Measurements from ENCODE around the gene LRRK2. TPM values are rescaled to one million over a fixed set of nuclear protein-coding genes. Genes with fewer than 3 reads are reported as not detected.

LRRK2 gene
- total RNA-seq: not detected in 2 replicates

DNA sequence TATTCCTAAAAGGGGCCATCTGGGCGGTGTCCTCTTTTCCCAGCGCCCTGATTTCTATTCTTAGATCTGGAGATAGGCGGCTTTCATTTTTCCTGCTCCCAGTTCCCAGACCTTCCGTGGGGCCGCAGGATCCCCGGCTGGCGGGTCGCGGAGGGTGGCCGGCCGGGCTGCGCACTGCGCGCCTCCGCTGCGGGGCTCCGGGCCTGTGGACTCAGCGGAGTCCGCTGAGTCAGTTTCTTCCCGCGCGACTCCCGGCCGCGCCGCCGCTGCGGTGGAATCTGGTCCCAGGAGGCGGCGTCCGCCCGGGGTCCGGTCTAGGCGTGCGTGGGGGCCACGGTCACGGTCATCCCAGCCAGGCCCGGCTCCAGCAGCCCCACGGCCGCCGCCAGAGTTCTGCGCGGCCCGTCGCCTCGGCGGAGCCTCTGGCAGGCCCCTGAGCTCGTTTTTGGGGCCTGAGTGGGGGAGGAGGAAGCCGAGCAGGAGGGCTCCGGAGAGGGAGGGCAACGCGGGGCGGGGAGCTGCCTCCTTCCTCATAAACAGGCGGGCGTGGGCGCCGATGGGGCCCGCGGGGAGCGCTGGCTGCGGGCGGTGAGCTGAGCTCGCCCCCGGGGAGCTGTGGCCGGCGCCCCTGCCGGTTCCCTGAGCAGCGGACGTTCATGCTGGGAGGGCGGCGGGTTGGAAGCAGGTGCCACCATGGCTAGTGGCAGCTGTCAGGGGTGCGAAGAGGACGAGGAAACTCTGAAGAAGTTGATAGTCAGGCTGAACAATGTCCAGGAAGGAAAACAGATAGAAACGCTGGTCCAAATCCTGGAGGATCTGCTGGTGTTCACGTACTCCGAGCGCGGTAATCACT lies at the start of gene LRRK2:
Gene LRRK2, plus strand, starts transcription at position 559 of the 853 bp plus-strand sequence. Its CDS starts 135 bp downstream, at position 694.
- H3K27ac Mint-ChIP-seq: no peak within 1 kb of the TSS
- peaks cover 45% of the 10 kb centered on the region for H3K27me3 Mint-ChIP-seq (ENCODE audit: low read depth)
- intact Hi-C loops (cut with micrococcal nuclease): no loop called here

DNA sequence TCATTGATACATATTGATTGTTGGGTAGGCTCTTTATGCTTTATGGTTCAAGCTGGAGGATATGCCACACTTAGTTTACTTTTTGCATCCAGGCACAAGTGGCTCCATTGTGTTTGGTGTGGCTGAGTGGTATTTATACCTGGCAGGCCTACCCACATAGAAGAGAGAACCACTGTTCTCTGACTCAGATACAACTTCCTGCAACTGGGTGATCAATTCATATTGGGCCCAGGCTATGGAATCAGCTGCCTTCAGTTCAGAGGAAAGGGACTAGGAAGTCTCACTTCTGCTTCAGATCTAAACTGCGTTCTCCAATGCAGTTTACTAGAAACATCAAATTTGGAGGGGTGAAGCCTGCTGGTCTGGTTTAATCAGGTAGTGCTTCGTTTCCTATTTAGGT lies 49.8 kb upstream of the LRRK2 start:
- intact Hi-C loops (cut with micrococcal nuclease): no loop called here
- no peak for DNase-seq (ENCODE audit: low spot score)
- Mint-ChIP-seq H3K27me3 (ENCODE audit: low read depth) (peaks cover 19% of the 10 kb centered on the region), H3K4me3 (ENCODE audit: low read depth) (no peak overlapping the region), H3K9me3 (peaks cover under 1% of the 10 kb centered on the region), H3K4me1 (ENCODE audit: low read depth) (peaks cover 7% of the 10 kb centered on the region), H3K36me3 (ENCODE audit: low read depth) (no peaks in the 10 kb centered on the region), H3K27ac (no peak overlapping the region)

More for the DNA sequence above, at the start of gene LRRK2:
- peak within 1 kb of the TSS; percentile 34 for H3K4me3 Mint-ChIP-seq (ENCODE audit: low read depth)
- H3K9me3 Mint-ChIP-seq: no peaks in the 10 kb centered on the region
- no peaks in the 10 kb centered on the region for H3K36me3 Mint-ChIP-seq (ENCODE audit: low read depth)
- H3K4me1 Mint-ChIP-seq (ENCODE audit: low read depth): no peaks in the 10 kb centered on the region
- no peak for DNase-seq (ENCODE audit: low spot score)

GRCh38 chr12:40175489-40175888 lies 49.3 kb upstream of the LRRK2 start:
- no peak for DNase-seq (ENCODE audit: low spot score)
- peaks cover 19% of the 10 kb centered on the region for H3K27me3 Mint-ChIP-seq (ENCODE audit: low read depth)
- intact Hi-C loops (cut with micrococcal nuclease): no loop called here
- no peak overlapping the region for H3K4me3 Mint-ChIP-seq (ENCODE audit: low read depth)
- no peak overlapping the region for H3K27ac Mint-ChIP-seq
- H3K36me3 Mint-ChIP-seq (ENCODE audit: low read depth): no peaks in the 10 kb centered on the region
- peaks cover 5% of the 10 kb centered on the region for H3K9me3 Mint-ChIP-seq
- H3K4me1 Mint-ChIP-seq (ENCODE audit: low read depth): peaks cover 9% of the 10 kb centered on the region

DNA sequence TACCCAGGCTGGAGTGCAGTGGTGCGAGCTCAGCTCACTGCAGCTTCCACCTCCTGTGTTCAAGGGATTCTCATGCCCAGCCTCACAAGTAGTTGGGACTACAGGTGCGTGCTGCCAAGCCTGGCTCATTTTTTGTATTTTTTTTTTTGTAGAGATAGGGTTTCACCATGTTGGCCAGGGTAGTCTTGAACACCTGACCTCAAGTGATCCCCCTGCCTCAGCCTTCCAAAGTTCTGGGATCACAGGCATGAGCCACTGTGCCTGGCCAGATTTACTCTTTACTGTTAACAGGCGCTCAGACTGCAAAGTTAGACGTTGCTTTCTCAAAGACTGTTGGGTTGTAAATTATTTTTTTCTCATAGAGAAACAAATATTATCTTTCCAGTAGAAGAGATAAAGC lies 46.1 kb upstream of the LRRK2 start:
- Mint-ChIP-seq H3K4me1 (ENCODE audit: low read depth) (peaks cover 11% of the 10 kb centered on the region), H3K9me3 (peaks cover 8% of the 10 kb centered on the region), H3K27me3 (ENCODE audit: low read depth) (peaks cover 9% of the 10 kb centered on the region), H3K27ac (no peak overlapping the region), H3K4me3 (ENCODE audit: low read depth) (no peak overlapping the region), H3K36me3 (ENCODE audit: low read depth) (no peaks in the 10 kb centered on the region)
- intact Hi-C loops (cut with micrococcal nuclease): no loop called here
- DNase-seq (ENCODE audit: low spot score): no peak

GRCh38 chr12:40181490-40181889 lies 43.3 kb upstream of the LRRK2 start:
- no peak overlapping the region for H3K4me3 Mint-ChIP-seq (ENCODE audit: low read depth)
- no peak for DNase-seq (ENCODE audit: low spot score)

DNA sequence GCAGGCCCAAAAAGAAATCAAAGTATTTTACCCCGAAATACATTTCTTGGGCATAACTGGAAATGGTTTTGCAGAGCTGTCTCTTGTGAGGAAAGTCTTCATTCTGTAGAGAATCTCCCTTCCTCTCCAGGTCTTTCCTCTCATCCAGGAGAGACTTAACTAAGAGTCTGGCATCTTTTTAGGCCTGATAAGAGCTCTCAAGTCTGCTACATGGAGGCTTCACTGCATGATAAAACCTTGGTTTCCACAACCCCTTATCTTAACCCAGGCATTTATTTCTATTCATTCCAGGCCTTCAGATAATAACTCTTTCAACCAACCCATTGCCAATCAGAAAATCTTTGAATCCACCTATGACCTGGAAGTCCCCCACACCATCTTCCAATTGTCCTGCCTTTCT lies 41.1 kb upstream of the LRRK2 start:
- H3K36me3 Mint-ChIP-seq (ENCODE audit: low read depth): no peaks in the 10 kb centered on the region
- H3K27ac Mint-ChIP-seq: no peak overlapping the region
- intact Hi-C loops (cut with micrococcal nuclease): no loop called here
- H3K9me3 Mint-ChIP-seq: peaks cover 13% of the 10 kb centered on the region
- no peak overlapping the region for H3K4me3 Mint-ChIP-seq (ENCODE audit: low read depth)
- DNase-seq (ENCODE audit: low spot score): no peak
- H3K27me3 Mint-ChIP-seq (ENCODE audit: low read depth): peaks cover 5% of the 10 kb centered on the region
- peaks cover 11% of the 10 kb centered on the region for H3K4me1 Mint-ChIP-seq (ENCODE audit: low read depth)

More at GRCh38 chr12:40181490-40181889, 43.3 kb upstream of the LRRK2 start:
- H3K36me3 Mint-ChIP-seq (ENCODE audit: low read depth): no peaks in the 10 kb centered on the region
- H3K4me1 Mint-ChIP-seq (ENCODE audit: low read depth): peaks cover 11% of the 10 kb centered on the region
- H3K27me3 Mint-ChIP-seq (ENCODE audit: low read depth): peaks cover 6% of the 10 kb centered on the region
- intact Hi-C loops (cut with micrococcal nuclease): no loop called here
- no peak overlapping the region for H3K27ac Mint-ChIP-seq
- peaks cover 8% of the 10 kb centered on the region for H3K9me3 Mint-ChIP-seq

DNA sequence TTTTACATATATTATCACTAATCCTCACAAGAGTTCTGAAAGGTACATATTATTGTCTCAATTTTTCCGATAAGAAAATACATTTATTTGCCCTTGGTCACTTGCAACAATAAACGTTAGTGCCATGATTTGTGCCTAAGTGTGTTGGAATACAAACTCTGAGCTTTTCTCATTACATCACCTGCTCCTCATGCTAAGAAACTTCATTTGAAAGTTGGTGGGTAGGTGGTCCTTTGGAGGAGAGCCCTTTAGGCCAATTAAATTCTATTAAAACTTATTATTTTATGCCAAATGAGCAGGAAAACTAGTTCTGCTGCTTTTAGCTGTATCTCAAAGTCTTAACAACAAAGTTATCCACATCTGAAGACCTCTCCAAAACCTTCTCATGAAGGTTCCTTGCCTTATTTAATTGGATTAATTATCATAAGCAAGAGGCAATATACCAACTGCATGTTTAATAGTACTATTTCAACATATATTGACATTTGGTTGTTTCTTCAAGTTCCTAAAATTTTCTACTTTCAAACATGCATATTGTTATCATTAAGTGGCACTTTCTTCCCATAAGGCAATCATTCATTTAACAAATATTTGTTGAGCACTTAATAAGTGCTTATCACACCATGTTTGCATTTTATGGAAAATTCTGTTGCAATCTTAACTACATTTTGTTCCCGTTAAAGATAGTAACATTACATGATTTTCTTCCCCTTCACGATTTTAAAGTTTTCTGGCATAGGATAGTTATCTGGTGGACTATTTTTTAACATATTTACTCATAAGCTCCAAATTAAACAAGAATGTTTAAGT lies 40.1 kb upstream of the LRRK2 start:
- Mint-ChIP-seq H3K36me3 (ENCODE audit: low read depth) (no peaks in the 10 kb centered on the region), H3K4me3 (ENCODE audit: low read depth) (no peak overlapping the region), H3K27me3 (ENCODE audit: low read depth) (peaks cover 5% of the 10 kb centered on the region), H3K9me3 (peaks cover 13% of the 10 kb centered on the region), H3K27ac (no peak overlapping the region), H3K4me1 (ENCODE audit: low read depth) (peaks cover 11% of the 10 kb centered on the region)
- intact Hi-C loops (cut with micrococcal nuclease): no loop called here
- no peak for DNase-seq (ENCODE audit: low spot score)

GRCh38 chr12:40185303-40185693 lies 39.5 kb upstream of the LRRK2 start:
- H3K9me3 Mint-ChIP-seq: peaks cover 13% of the 10 kb centered on the region
- H3K4me3 Mint-ChIP-seq (ENCODE audit: low read depth): no peak overlapping the region
- no peak overlapping the region for H3K27ac Mint-ChIP-seq
- H3K27me3 Mint-ChIP-seq (ENCODE audit: low read depth): peaks cover 5% of the 10 kb centered on the region
- intact Hi-C loops (cut with micrococcal nuclease): no loop called here
- DNase-seq (ENCODE audit: low spot score): no peak
- H3K4me1 Mint-ChIP-seq (ENCODE audit: low read depth): peaks cover 9% of the 10 kb centered on the region
- H3K36me3 Mint-ChIP-seq (ENCODE audit: low read depth): no peaks in the 10 kb centered on the region

- Mint-ChIP-seq H3K27ac (no peak overlapping the region), H3K4me3 (ENCODE audit: low read depth) (no peak overlapping the region), H3K9me3 (peaks cover 12% of the 10 kb centered on the region), H3K27me3 (ENCODE audit: low read depth) (peaks cover 5% of the 10 kb centered on the region), H3K4me1 (ENCODE audit: low read depth) (peaks cover 7% of the 10 kb centered on the region), H3K36me3 (ENCODE audit: low read depth) (no peaks in the 10 kb centered on the region)
- intact Hi-C loops (cut with micrococcal nuclease): no loop called here
- DNase-seq (ENCODE audit: low spot score): no peak
These were observed 36.1 kb upstream of the LRRK2 start for GRCh38 chr12:40188558-40189320.

DNA sequence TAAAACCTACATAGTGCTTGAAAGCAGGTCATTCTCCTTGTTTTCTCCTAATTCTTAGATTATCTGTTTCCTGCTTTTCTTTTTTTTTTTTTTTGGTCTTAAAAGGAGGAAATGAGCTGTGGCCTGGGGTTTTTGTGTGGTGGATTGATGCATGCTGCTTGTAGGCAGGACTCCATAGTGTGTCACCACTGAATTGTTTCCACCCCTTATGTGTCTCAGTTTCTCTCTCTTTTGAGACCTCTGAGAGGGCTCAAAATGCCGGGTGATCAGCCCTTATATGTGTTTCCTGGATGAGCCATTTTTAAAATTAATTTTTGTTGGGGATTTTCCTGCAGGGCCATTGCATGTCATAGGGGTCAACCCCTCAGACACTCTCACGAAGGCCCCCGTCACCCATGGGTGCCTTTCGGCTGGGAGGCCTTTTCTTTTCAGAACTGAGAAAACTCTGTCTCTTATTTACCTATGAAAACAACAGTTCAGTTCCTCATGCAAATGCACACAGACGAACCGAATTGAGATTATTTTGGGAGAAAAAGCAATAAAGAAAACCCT lies 32.0 kb upstream of the LRRK2 start:
- H3K36me3 Mint-ChIP-seq (ENCODE audit: low read depth): no peaks in the 10 kb centered on the region
- no peak for DNase-seq (ENCODE audit: low spot score)
- intact Hi-C loops (cut with micrococcal nuclease): no loop called here
- peak overlapping the region; percentile 60 for H3K27ac Mint-ChIP-seq
- H3K9me3 Mint-ChIP-seq: peaks cover 11% of the 10 kb centered on the region
- no peak overlapping the region for H3K4me3 Mint-ChIP-seq (ENCODE audit: low read depth)
- H3K27me3 Mint-ChIP-seq (ENCODE audit: low read depth): peaks cover 6% of the 10 kb centered on the region
- peaks cover 7% of the 10 kb centered on the region for H3K4me1 Mint-ChIP-seq (ENCODE audit: low read depth)

DNA sequence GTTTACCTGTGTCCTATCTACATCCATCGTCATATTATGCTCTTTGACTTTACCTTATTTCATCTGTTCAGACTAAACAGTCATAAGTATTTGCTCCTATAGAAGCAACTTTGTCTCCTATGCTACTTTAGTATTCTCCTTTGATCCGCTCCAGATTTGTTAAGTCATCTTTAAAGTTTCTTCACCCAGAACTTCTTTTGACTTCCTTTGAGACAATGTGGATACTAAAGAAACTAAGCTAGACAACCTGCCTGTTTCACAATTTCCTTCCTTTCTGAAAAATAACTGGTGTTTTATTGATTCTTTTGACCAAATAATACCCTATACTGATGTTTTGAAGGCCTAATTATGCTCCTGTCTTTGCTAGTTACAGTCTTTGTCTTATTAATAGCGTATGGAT lies 30.0 kb upstream of the LRRK2 start:
- Mint-ChIP-seq H3K9me3 (peaks cover 8% of the 10 kb centered on the region), H3K4me1 (ENCODE audit: low read depth) (peaks cover 7% of the 10 kb centered on the region), H3K27me3 (ENCODE audit: low read depth) (peaks cover 9% of the 10 kb centered on the region), H3K36me3 (ENCODE audit: low read depth) (no peaks in the 10 kb centered on the region), H3K27ac (no peak overlapping the region), H3K4me3 (ENCODE audit: low read depth) (no peak overlapping the region)
- DNase-seq (ENCODE audit: low spot score): no peak
- intact Hi-C loops (cut with micrococcal nuclease): no loop called here

DNA sequence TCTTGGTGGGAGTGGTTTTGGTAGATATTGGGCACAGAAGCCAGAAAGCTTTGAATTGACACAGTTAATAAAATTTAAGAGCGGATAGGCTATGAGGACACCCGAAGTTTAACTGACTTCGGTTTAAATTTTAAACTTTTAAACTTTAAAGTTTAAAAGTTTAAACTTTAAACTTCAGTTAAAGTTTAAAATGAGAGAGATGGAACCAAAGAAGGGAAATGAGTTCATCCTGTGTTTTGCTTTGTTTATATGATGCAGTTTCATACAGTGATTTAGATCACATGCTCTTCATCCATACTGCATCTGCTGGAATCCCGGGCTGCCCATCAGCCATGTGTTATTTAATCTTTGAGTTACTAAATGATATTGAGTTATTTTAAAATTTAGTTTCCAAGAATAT lies 27.2 kb upstream of the LRRK2 start:
- no peak for DNase-seq (ENCODE audit: low spot score)
- no peaks in the 10 kb centered on the region for H3K9me3 Mint-ChIP-seq
- H3K27ac Mint-ChIP-seq: no peak overlapping the region
- H3K4me1 Mint-ChIP-seq (ENCODE audit: low read depth): peaks cover 3% of the 10 kb centered on the region
- no peak overlapping the region for H3K4me3 Mint-ChIP-seq (ENCODE audit: low read depth)
- H3K36me3 Mint-ChIP-seq (ENCODE audit: low read depth): no peaks in the 10 kb centered on the region
- peaks cover 15% of the 10 kb centered on the region for H3K27me3 Mint-ChIP-seq (ENCODE audit: low read depth)
- intact Hi-C loops (cut with micrococcal nuclease): no loop called here
